Glutamatergic neuron (in vitro differentiated cells): ENCODE data around the gene PNPLA7. TPM values are rescaled to one million over a fixed set of nuclear protein-coding genes. Genes with fewer than 3 reads are reported as not detected.

ENCODE experiments used
- DNase-seq: peaks from one replicate; pipeline ENCODE4 v3.0.0; 2022
- H3K27ac Mint-ChIP-seq: one replicate; pipeline ENCODE4 v1.8.0; 2020; ENCODE audit warnings: mild to moderate bottlenecking, mixed read lengths, inconsistent platforms; ENCODE audit not compliant: unreplicated experiment
- H3K27me3 Mint-ChIP-seq: one replicate; pipeline ENCODE4 v1.8.0; 2020; ENCODE audit warnings: mild to moderate bottlenecking, moderate library complexity, mixed read lengths, inconsistent platforms; ENCODE audit not compliant: unreplicated experiment
- H3K36me3 Mint-ChIP-seq: one replicate; pipeline ENCODE4 v1.8.0; 2020; ENCODE audit warnings: mild to moderate bottlenecking, mixed read lengths, inconsistent platforms; ENCODE audit not compliant: unreplicated experiment
- H3K4me1 Mint-ChIP-seq: one replicate; pipeline ENCODE4 v1.8.0; 2020; ENCODE audit warnings: mild to moderate bottlenecking, low read depth, mixed read lengths, inconsistent platforms; ENCODE audit not compliant: unreplicated experiment
- H3K4me3 Mint-ChIP-seq: one replicate; pipeline ENCODE4 v1.8.0; 2020; ENCODE audit warnings: mild to moderate bottlenecking, mixed read lengths, inconsistent platforms; ENCODE audit not compliant: unreplicated experiment
- H3K9me3 Mint-ChIP-seq: one replicate; pipeline ENCODE4 v1.8.0; 2020; ENCODE audit warnings: mild to moderate bottlenecking, moderate library complexity, mixed read lengths, inconsistent platforms; ENCODE audit not compliant: unreplicated experiment
- total RNA-seq: library from RNA; stranded (reverse); fragmentation: NEBNext Ultra II Directional; extraction: Animal tissue kit (Norgen Biotek cat#: 25700); gene quantifications from one replicate; pipeline ENCODE4 v1.2.1, GENCODE V29; 2021; ENCODE audit not compliant: unreplicated experiment
- TF ChIP-seq, protein P1 (sequence below): fragments of 200-600 bp; sonication (generic); IDR thresholded peaks from one replicate; pipeline ENCODE4 v1.5.0; 2021; ENCODE audit not compliant: partially characterized antibody, unreplicated experiment

The PNPLA7 gene
- total RNA-seq, 1 donor from 2014 or later = 6.7 TPM

GRCh38 chr9:137417161-137418021 is 132.8 kb downstream of the PNPLA7 start:
- DNase-seq = no peak
- Mint-ChIP-seq H3K27ac (no peak overlapping the region), H3K36me3 (no peaks in the 10 kb centered on the region), H3K27me3 (peaks cover 3% of the 10 kb centered on the region), H3K4me3 (no peak overlapping the region), H3K9me3 (peaks cover 5% of the 10 kb centered on the region), H3K4me1 (peaks cover 8% of the 10 kb centered on the region)
- TF ChIP-seq, protein P1, sequence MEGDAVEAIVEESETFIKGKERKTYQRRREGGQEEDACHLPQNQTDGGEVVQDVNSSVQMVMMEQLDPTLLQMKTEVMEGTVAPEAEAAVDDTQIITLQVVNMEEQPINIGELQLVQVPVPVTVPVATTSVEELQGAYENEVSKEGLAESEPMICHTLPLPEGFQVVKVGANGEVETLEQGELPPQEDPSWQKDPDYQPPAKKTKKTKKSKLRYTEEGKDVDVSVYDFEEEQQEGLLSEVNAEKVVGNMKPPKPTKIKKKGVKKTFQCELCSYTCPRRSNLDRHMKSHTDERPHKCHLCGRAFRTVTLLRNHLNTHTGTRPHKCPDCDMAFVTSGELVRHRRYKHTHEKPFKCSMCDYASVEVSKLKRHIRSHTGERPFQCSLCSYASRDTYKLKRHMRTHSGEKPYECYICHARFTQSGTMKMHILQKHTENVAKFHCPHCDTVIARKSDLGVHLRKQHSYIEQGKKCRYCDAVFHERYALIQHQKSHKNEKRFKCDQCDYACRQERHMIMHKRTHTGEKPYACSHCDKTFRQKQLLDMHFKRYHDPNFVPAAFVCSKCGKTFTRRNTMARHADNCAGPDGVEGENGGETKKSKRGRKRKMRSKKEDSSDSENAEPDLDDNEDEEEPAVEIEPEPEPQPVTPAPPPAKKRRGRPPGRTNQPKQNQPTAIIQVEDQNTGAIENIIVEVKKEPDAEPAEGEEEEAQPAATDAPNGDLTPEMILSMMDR = no peak

- no peak for DNase-seq
- Mint-ChIP-seq H3K9me3 (no peaks in the 10 kb centered on the region), H3K27ac (no peak overlapping the region), H3K27me3 (no peaks in the 10 kb centered on the region), H3K4me3 (no peak overlapping the region), H3K4me1 (peaks cover 5% of the 10 kb centered on the region), H3K36me3 (no peaks in the 10 kb centered on the region)
- TF ChIP-seq, protein P1 = no peak
Observed at GRCh38 chr9:137416563-137417151, 133.5 kb downstream of the PNPLA7 start.

- TF ChIP-seq, protein P1 = no peak
- no peak for DNase-seq
- H3K36me3 Mint-ChIP-seq = no peaks in the 10 kb centered on the region
- H3K27ac Mint-ChIP-seq = no peak overlapping the region
- H3K27me3 Mint-ChIP-seq = no peaks in the 10 kb centered on the region
- H3K9me3 Mint-ChIP-seq = no peaks in the 10 kb centered on the region
- no peak overlapping the region for H3K4me3 Mint-ChIP-seq
- peaks cover 5% of the 10 kb centered on the region for H3K4me1 Mint-ChIP-seq
Observed at GRCh38 chr9:137416006-137416562, 134.1 kb downstream of the PNPLA7 start.

- H3K27ac Mint-ChIP-seq = no peak overlapping the region
- TF ChIP-seq, protein P1 = no peak
- no peaks in the 10 kb centered on the region for H3K9me3 Mint-ChIP-seq
- no peak for DNase-seq
- no peaks in the 10 kb centered on the region for H3K36me3 Mint-ChIP-seq
- H3K27me3 Mint-ChIP-seq = no peaks in the 10 kb centered on the region
- peaks cover 5% of the 10 kb centered on the region for H3K4me1 Mint-ChIP-seq
- no peak overlapping the region for H3K4me3 Mint-ChIP-seq
Observed at GRCh38 chr9:137415451-137415850, 134.8 kb downstream of the PNPLA7 start.

- no peaks in the 10 kb centered on the region for H3K36me3 Mint-ChIP-seq
- no peak for DNase-seq
- H3K9me3 Mint-ChIP-seq = no peaks in the 10 kb centered on the region
- no peaks in the 10 kb centered on the region for H3K27me3 Mint-ChIP-seq
- H3K4me1 Mint-ChIP-seq = peaks cover 5% of the 10 kb centered on the region
- TF ChIP-seq, protein P1 = no peak
- no peak overlapping the region for H3K27ac Mint-ChIP-seq
- H3K4me3 Mint-ChIP-seq = no peak overlapping the region
Observed at GRCh38 chr9:137412431-137412830, 137.8 kb downstream of the PNPLA7 start.
